Effector memory CD4-positive, alpha-beta T cell (primary cell): ENCODE measurements around the gene PRND.
A peak's percentile ranks its signal among the peaks of the same experiment; 100 is the strongest.
"Not testable (repeated sequence)": the region's sequence is repeated elsewhere in the genome, so short reads cannot be mapped to it uniquely, and the experiment has no call there.

Source experiments
- DNase-seq, 3 donors: peaks; one replicate each; pipeline ENCODE4 v3.0.0-alpha.2; 2020
- H3K27ac ChIP-seq: 2 replicates; pipeline ENCODE4 v1.7.0; 2013; ENCODE audit warnings: mild to moderate bottlenecking, low read length, moderate library complexity; ENCODE audit not compliant: insufficient read depth, poor library complexity, severe bottlenecking
- H3K27me3 ChIP-seq: replicated peaks from 2 replicates; pipeline ENCODE4 v1.7.0; 2013; ENCODE audit warnings: mild to moderate bottlenecking, low read length; ENCODE audit not compliant: insufficient read depth, control insufficient read depth, poor library complexity, severe bottlenecking
- H3K36me3 ChIP-seq: 2 replicates; pipeline ENCODE4 v1.7.0; 2013; ENCODE audit warnings: mild to moderate bottlenecking, low read length, moderate library complexity; ENCODE audit not compliant: control insufficient read depth, insufficient read depth
- H3K4me1 ChIP-seq: 2 replicates; pipeline ENCODE4 v1.7.0; 2013; ENCODE audit warnings: low read length, mild to moderate bottlenecking; ENCODE audit not compliant: control insufficient read depth, insufficient read depth, poor library complexity, severe bottlenecking
- H3K4me3 ChIP-seq: 2 replicates; pipeline ENCODE4 v1.7.0; 2013; ENCODE audit warnings: low read length, low read depth, mild to moderate bottlenecking; ENCODE audit not compliant: insufficient read depth, poor library complexity, severe bottlenecking
- H3K9me3 ChIP-seq: 2 replicates; pipeline ENCODE4 v1.7.0; 2013; ENCODE audit warnings: mild to moderate bottlenecking, low read length, moderate library complexity; ENCODE audit not compliant: control insufficient read depth

PRND gene

DNA sequence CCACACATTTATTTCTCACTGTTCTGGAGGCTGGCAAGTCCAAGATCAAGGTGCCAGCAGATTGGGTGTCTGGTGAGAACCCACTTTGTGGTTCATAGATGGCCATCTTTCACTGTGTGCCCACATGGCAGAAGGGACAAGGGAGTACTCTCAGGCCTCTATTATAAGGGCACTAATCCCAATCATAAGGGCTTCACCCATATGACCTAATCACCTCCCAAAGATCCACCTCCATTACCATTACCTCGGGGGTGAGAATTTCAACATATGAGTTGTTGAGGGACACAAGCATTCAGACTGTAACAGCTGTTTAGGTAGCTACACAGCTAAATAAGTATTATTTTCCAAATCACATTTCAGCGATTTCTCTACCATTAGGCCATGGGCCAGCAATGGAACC, 2.5 kb upstream of the PRND start:
- Histone ChIP-seq H3K27me3 (no peaks in the 10 kb centered on the region), H3K9me3 (no peaks in the 10 kb centered on the region), H3K4me3 (no peak overlapping the region), H3K36me3 (no peaks in the 10 kb centered on the region), H3K4me1 (no peaks in the 10 kb centered on the region), H3K27ac (no peak overlapping the region)
- no peak for DNase-seq

DNA sequence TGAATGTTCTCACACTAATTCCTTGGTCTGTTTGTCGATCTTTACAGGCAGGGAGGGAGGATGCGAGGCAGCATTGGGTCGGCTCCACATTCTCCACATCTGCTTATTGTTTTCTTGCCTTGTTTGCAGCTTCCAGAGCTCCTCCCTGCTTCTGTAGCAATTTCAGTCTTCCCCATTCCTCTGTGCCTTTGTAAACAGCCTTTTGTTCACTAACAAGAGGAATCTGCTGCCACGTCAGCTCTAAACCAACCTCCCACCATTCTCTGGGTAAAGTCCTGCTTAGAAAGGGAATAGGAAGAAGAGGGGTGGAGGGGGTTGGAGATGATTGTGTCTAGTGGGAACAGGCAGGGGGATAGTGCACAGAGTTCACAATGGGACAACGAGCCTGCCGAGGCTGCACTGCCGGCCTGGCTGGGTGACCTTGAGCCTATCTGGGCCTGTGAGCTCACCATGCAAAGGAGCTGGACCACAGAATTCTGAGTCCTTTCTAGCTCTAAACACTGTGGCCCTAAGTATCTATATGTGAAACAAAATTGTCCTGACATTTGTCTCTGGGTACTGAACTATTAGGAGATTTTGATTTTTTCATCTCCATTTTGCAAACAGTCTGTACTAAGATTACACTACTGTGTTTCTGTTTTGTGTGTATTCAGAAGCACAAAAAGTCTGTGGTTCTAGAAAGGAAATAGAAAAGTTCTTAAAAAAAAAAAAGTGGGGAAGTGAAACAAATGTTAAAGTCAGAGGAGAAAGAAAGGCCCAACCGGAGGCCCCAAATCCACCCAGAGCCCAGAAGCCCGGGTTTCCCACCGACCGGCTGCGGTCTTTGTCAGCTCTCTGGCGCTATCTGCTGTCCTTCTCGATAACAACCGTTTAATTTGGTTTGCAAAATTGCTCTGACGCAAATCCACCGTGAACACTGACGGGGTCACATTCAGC, 1.4 kb upstream of the PRND start:
- Histone ChIP-seq H3K9me3 (no peaks in the 10 kb centered on the region), H3K4me3 (no peak overlapping the region), H3K36me3 (no peaks in the 10 kb centered on the region), H3K27ac (no peak overlapping the region), H3K27me3 (no peaks in the 10 kb centered on the region), H3K4me1 (no peaks in the 10 kb centered on the region)
- peak; percentile 46 to 66 (median 53) for DNase-seq

DNA sequence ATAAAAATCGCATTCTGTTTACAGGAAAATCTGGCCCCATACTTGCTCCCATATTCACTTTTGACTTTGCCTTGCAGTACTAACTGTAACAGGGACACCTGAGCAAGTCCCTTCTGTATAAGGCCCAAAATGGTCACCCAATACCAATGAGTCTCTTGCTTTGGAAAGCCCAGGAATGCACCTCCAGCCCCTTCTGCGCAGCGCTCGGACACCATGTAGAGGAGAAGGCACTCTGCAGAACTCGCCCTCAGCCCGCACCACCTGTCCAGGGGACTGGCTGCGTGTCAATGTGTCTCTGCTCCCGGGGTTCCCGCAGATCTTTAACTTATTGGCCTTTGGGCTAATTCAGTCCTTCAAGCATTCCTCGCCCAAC, 746 bp upstream of the PRND start:
- no peak for DNase-seq
- H3K27ac ChIP-seq: no peak overlapping the region
- no peaks in the 10 kb centered on the region for H3K27me3 ChIP-seq
- no peak overlapping the region for H3K4me3 ChIP-seq
- no peaks in the 10 kb centered on the region for H3K36me3 ChIP-seq
- H3K9me3 ChIP-seq: no peaks in the 10 kb centered on the region
- no peaks in the 10 kb centered on the region for H3K4me1 ChIP-seq

DNA sequence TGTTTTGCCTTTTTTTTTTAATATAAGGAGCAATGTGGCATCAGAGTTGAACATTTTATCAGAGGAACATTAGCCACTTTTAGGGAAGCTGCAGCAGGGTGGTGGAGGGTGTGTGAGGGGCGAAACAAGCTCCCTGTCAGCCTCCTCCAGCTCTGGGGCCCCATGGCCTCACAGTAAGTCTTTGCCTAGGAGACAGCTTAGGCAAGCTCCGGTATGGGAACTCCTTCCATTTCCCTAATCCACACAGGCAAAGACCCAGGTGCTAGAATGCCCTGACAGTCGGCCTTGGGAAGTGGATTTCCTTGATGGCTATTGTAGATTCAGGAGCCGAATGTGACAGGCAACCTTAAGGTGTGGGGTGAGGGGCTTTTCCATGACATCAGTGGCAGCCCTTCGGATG, 862 bp downstream of the PRND start:
- no peak overlapping the region for H3K27ac ChIP-seq

DNA sequence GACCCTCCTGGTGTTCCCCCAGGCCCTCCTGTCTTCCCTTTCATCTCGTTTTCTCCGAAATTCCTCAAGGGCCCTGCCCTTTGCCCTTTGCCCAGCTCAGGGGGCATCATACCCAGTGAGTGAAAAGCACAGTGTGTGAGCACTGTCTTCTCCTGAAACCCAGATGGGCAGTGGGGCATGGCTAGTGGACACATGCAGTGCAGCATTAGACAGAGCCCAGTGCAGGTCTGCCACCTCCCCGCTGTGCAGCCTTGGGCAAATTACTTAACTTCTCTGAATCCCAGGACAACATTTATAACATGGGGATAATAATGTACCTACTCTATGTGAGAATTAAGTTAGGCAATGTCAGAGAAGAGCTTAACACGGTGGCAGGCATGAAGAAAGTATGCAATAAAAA, 1.3 kb downstream of the PRND start:
- DNase-seq: no peak
- no peaks in the 10 kb centered on the region for H3K36me3 ChIP-seq

More for the DNA sequence above, 862 bp downstream of the PRND start:
- no peak overlapping the region for H3K4me3 ChIP-seq
- no peaks in the 10 kb centered on the region for H3K27me3 ChIP-seq
- DNase-seq: no peak
- no peaks in the 10 kb centered on the region for H3K9me3 ChIP-seq
- peaks cover 3% of the 10 kb centered on the region for H3K4me1 ChIP-seq
- no peaks in the 10 kb centered on the region for H3K36me3 ChIP-seq

DNA sequence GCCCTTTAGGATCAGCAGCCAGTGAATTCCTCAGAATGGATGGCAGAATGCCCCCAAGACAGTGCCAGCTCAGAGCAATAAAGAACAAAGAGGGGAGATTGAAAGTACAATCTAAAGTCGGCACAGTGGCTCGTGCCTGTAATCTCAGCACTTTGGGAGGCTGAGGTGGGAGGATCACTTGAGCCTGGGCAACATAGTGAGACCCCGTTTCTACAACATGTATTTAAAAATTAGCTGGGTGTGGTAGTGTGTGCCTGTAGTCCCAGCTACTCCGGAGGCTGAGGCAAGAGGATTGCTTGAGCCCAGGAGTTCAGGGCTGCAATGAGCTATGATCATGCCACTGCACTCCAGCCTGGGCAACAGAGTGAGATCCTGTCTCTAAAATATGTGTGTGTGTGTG, 1.8 kb downstream of the PRND start:
- DNase-seq, H3K4me3 ChIP-seq, H3K9me3 ChIP-seq, H3K27ac ChIP-seq, H3K36me3 ChIP-seq, H3K4me1 ChIP-seq, H3K27me3 ChIP-seq: not testable (repeated sequence)

More for the DNA sequence above, 1.3 kb downstream of the PRND start:
- Histone ChIP-seq H3K27me3 (no peaks in the 10 kb centered on the region), H3K27ac (no peak overlapping the region), H3K9me3 (no peaks in the 10 kb centered on the region), H3K4me1 (peaks cover 3% of the 10 kb centered on the region), H3K4me3 (no peak overlapping the region)

DNA sequence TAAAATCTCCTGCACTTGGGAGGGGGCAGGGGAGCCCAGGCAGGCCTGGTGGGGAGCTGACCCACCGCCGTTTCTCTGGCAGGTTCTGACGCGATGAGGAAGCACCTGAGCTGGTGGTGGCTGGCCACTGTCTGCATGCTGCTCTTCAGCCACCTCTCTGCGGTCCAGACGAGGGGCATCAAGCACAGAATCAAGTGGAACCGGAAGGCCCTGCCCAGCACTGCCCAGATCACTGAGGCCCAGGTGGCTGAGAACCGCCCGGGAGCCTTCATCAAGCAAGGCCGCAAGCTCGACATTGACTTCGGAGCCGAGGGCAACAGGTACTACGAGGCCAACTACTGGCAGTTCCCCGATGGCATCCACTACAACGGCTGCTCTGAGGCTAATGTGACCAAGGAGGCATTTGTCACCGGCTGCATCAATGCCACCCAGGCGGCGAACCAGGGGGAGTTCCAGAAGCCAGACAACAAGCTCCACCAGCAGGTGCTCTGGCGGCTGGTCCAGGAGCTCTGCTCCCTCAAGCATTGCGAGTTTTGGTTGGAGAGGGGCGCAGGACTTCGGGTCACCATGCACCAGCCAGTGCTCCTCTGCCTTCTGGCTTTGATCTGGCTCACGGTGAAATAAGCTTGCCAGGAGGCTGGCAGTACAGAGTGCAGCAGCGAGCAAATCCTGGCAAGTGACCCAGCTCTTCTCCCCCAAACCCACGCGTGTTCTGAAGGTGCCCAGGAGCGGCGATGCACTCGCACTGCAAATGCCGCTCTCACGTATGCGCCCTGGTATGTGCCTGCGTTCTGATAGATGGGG, 3.0 kb downstream of the PRND start:
- H3K4me3 ChIP-seq: no peak overlapping the region
- H3K27ac ChIP-seq: no peak overlapping the region
- H3K27me3 ChIP-seq: no peaks in the 10 kb centered on the region
- no peaks in the 10 kb centered on the region for H3K36me3 ChIP-seq
- no peak for DNase-seq
- H3K9me3 ChIP-seq: no peaks in the 10 kb centered on the region
- peaks cover 3% of the 10 kb centered on the region for H3K4me1 ChIP-seq

DNA sequence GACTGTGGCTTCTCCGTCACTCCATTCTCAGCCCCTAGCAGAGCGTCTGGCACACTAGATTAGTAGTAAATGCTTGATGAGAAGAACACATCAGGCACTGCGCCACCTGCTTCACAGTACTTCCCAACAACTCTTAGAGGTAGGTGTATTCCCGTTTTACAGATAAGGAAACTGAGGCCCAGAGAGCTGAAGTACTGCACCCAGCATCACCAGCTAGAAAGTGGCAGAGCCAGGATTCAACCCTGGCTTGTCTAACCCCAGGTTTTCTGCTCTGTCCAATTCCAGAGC, 3.5 kb downstream of the PRND start:
- no peaks in the 10 kb centered on the region for H3K36me3 ChIP-seq
- no peaks in the 10 kb centered on the region for H3K27me3 ChIP-seq
- H3K9me3 ChIP-seq: no peaks in the 10 kb centered on the region
- no peak overlapping the region for H3K4me3 ChIP-seq
- H3K4me1 ChIP-seq: peaks cover 3% of the 10 kb centered on the region
- no peak for DNase-seq
- no peak overlapping the region for H3K27ac ChIP-seq

DNA sequence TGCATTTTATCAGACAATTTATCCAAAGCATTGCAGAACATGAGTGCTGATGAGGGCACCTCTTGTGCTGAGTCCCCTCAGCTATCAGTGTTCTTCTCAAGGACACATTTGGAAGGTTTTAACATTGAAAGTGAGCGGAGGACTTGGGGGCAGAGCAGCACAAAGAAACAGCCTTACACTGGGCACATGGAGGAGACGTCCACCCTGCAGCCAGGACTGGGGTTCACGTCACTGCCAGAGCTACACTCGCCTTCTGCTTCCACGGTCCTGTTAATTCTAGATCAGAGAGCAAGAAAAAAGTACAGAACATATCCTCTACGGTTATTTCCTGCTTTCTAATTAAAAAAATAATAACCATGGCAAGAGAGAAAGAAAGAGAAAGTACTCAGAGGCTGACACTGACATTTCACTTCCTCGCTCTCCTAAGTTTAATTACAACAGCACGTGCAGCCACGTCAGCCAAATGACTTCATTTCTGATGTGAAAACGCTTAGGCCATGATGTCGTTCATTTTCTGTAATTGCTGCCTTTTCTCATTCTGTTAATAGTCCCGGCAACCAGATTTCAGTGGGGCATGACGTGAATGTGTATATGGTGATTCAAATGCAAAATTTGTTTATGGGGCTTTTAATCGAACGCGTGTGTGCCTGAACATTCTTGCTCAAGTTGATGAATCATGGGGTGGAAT, 5.1 kb downstream of the PRND start:
- Histone ChIP-seq H3K36me3 (no peaks in the 10 kb centered on the region), H3K4me1 (peaks cover 3% of the 10 kb centered on the region), H3K27ac (peak overlapping the region; percentile 19), H3K27me3 (no peaks in the 10 kb centered on the region), H3K4me3 (peak overlapping the region; percentile 18), H3K9me3 (no peaks in the 10 kb centered on the region)
- peak in 2 of 3 donors; percentile 9 to 33 for DNase-seq
